K562 (cell line): Measurements from ENCODE around the gene AGRN. TPM values are rescaled to one million over a fixed set of nuclear protein-coding genes. Genes with fewer than 3 reads are reported as not detected.
A peak's percentile ranks its signal among the peaks of the same experiment; 100 is the strongest.

Source experiments
- BCLAF1 ChIP-seq, 2 experiments: fragments of 450-650 bp in 1 of 2; IDR thresholded peaks; 2 replicates each; pipeline ENCODE4 v1.6.1; 2011 to 2017; ENCODE audit warnings: low read depth in 2 of 2, antibody characterized with exemption in 1 of 2, borderline replicate concordance in 1 of 2, low read length in 1 of 2, mild to moderate bottlenecking in 1 of 2, mixed read lengths in 1 of 2; ENCODE audit not compliant: control insufficient read depth in 1 of 2
- CHD7 ChIP-seq: fragments of 200-600 bp; sonication (generic); IDR thresholded peaks from one replicate; pipeline ENCODE4 v1.6.1; 2012; ENCODE audit warnings: mild to moderate bottlenecking, low read depth, low read length, inconsistent platforms
- CTBP1 ChIP-seq: fragments of 450-650 bp; IDR thresholded peaks from 2 replicates; pipeline ENCODE4 v1.6.1; 2016; ENCODE audit warnings: borderline replicate concordance
- HMG20B ChIP-seq: fragments of 250-450 bp; sonication (Bioruptor Pico); IDR thresholded peaks from 2 replicates; pipeline ENCODE4 v1.5.0; 2021; ENCODE audit warnings: mild to moderate bottlenecking
- MECOM ChIP-seq: fragments of 250-450 bp; sonication (Bioruptor Pico); IDR thresholded peaks from 2 replicates; pipeline ENCODE4 v1.8.0; 2022; ENCODE audit warnings: inconsistent platforms
- NELFE ChIP-seq: IDR thresholded peaks from 2 replicates; pipeline ENCODE4 v1.6.1; 2011; ENCODE audit warnings: mild to moderate bottlenecking; ENCODE audit not compliant: insufficient read depth, insufficient read length
- SMARCA5 ChIP-seq: fragments of 450-650 bp; IDR thresholded peaks from 2 replicates; pipeline ENCODE4 v1.6.1; 2016
- SMARCB1 ChIP-seq: IDR thresholded peaks from 2 replicates; pipeline ENCODE4 v1.6.1; 2011; ENCODE audit warnings: improper control_type of control experiment, low read depth; ENCODE audit not compliant: insufficient read length
- SMC3 ChIP-seq: conservative IDR thresholded peaks from 2 replicates; pipeline ENCODE4 v1.6.1; 2011; ENCODE audit warnings: low read depth, low read length, improper control_type of control experiment; ENCODE audit not compliant: insufficient read depth
- SRSF7 ChIP-seq: fragments of 200-400 bp; formaldehyde crosslinking; optimal IDR thresholded peaks from 2 replicates; pipeline ENCODE3; 2017; ENCODE audit warnings: mild to moderate bottlenecking, low read depth, low read length
- THRAP3 ChIP-seq: fragments of 450-650 bp; IDR thresholded peaks from 2 replicates; pipeline ENCODE4 v1.6.1; 2016; ENCODE audit warnings: mild to moderate bottlenecking, inconsistent platforms, borderline replicate concordance
- TRIM28 ChIP-seq: fragments of 450-650 bp; IDR thresholded peaks from 2 replicates; pipeline ENCODE4 v1.6.1; 2017
- ZNF408 ChIP-seq: fragments of 250-450 bp; sonication (Bioruptor Pico); IDR thresholded peaks from 2 replicates; pipeline ENCODE4 v1.4.0; 2020; ENCODE audit warnings: low read depth, mild to moderate bottlenecking, moderate library complexity
- polyA plus RNA-seq, 8 experiments: library from polyadenylated mRNA; depleted of rRNA in 4 of 8; stranded (reverse) in 5 of 8; unstranded in 3 of 8; fragments of >200 nt; fragmentation: Nextera tagmentation in 2 of 8; fragmentation: Illumina TruSeq in 1 of 8; extraction: Ambion mirVana in 2 of 8; extraction: Trizol in 1 of 8; gene quantifications; 2 replicates each; pipeline versions ENCODE4 v1.2.1 to v1.2.3, GENCODE V29; 2011 to 2014; ENCODE audit warnings: inconsistent platforms in 1 of 8, missing spikeins in 1 of 8
- total RNA-seq, 7 experiments: library from RNA; depleted of rRNA in 6 of 7; stranded (reverse); fragments of >200 nt in 6 of 7; fragmentation: Illumina TruSeq in 2 of 7; extraction: Trizol in 2 of 7; gene quantifications; 2 replicates each; pipeline versions ENCODE4 v1.2.1 to v1.2.3, GENCODE V29; 2011 to 2021; ENCODE audit warnings: low replicate concordance in 1 of 7

The AGRN gene
- total and polyA plus RNA-seq, 9 of the 15 experiments (the other 6 are each of a cell fraction or from before 2014, with no cell fraction given), result 0.04 to 111 (median 18.1) TPM

DNA sequence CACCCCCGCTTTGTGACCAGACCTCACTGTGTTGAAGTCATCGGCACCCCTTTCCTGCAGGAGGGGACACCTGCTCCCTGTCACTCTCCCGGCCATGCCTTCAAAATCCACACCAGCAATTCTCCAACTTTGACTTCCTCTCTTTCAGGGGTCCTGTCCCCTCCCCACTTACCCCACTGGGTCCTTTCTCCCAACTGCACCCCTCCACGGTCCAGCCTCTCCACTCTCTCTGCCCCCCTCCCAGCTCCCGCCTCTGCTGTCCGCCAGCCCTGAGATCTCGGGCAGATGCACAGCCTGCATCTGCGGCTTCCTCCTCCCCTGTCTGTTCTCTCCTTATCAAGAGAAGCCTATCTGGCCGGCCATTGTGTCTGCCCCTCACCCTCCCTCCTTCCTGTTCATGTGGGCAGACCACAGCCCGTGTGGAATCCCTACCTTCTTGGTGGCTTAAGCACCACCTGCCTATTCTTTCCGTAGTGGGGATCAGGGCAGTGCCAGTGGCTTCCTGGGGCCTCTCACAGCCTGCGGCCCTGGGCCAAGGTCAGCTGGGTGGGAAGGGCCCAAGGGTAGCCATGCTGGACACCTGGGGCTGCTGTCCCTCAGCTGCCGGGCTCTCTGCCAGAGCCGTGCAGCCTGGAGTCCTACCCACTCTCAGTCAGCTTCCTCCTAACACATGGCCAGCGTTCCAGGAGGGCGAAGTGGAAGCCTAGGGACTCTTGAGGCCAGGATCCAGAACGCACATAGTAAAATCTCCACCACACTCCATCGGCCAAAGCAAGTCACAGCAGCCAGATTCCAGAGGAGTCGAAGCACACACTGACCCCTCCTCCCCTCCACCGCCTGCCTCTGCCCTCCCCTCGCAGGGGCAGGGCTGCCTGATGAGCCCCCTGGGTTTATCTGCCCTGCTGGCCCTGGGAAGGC is 14.9 kb upstream of the AGRN start (continued):
- no peak for TF ChIP-seq SRSF7
- no peak for TF ChIP-seq NELFE
- no peak for TF ChIP-seq SMC3
- no peak for TF ChIP-seq SMARCA5
- TF ChIP-seq CTBP1, result peak; percentile 89
- no peak for TF ChIP-seq BCLAF1 (IDR thresholded peaks at IDR 0.05; ENCODE audit: borderline replicate concordance in 1 of 2, control insufficient read depth in 1 of 2, low read depth in 2 of 2, low read length in 1 of 2)
- TF ChIP-seq HMG20B (CRISPR knock-in tag), result no peak
- TF ChIP-seq MECOM (CRISPR knock-in tag), result peak; percentile 73; the same call in 1 of the 2 replicates
- TF ChIP-seq TRIM28, result no peak
- no peak for TF ChIP-seq SMARCB1
- no peak for TF ChIP-seq THRAP3
- no peak for TF ChIP-seq ZNF408 (CRISPR knock-in tag)
- TF ChIP-seq CHD7, result no peak
